ENCODE data around the gene GALNT15. TPM values are rescaled to one million over a fixed set of nuclear protein-coding genes. Genes with fewer than 3 reads are reported as not detected.
A peak's percentile ranks its signal among the peaks of the same experiment; 100 is the strongest.

Gene GALNT15, protein sequence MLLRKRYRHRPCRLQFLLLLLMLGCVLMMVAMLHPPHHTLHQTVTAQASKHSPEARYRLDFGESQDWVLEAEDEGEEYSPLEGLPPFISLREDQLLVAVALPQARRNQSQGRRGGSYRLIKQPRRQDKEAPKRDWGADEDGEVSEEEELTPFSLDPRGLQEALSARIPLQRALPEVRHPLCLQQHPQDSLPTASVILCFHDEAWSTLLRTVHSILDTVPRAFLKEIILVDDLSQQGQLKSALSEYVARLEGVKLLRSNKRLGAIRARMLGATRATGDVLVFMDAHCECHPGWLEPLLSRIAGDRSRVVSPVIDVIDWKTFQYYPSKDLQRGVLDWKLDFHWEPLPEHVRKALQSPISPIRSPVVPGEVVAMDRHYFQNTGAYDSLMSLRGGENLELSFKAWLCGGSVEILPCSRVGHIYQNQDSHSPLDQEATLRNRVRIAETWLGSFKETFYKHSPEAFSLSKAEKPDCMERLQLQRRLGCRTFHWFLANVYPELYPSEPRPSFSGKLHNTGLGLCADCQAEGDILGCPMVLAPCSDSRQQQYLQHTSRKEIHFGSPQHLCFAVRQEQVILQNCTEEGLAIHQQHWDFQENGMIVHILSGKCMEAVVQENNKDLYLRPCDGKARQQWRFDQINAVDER
- not detected in 2 replicates for total RNA-seq (2014; rRNA removed; shearing (Covaris generic); ENCODE audit: low replicate concordance)

DNA sequence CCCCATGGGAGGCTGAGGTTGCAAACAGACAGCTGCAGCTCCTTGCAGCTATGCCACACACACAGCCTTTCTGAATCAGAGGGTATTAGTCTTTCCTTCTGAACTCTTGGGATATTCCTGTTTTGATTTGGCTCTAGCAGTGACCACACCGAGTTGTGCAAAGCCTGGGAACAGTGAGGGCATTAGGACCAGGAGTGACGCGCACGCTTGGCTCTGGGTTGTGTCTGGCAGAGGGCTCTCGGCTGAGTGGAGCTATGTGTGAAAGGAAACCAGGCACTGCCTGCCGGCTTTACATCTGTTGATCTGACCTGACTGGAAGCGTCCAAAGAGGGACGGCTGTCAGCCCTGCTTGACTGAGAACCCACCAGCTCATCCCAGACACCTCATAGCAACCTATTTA is at the start of gene GALNT15:
Gene GALNT15, plus strand, starts transcription at position 292 of the 400 bp plus-strand sequence. CDS start 472 bp downstream, outside the sequence.
- H4K20me1 ChIP-seq (ENCODE audit: insufficient read depth, low read depth, low read length): no peaks in the 10 kb centered on the region
- no peaks in the 10 kb centered on the region for H3K9me2 ChIP-seq (replicated peaks; ENCODE audit: insufficient read depth, low read length)
- no peaks in the 10 kb centered on the region for H3K79me2 ChIP-seq (ENCODE audit: low read length)
- H2AFZ ChIP-seq (ENCODE audit: low read length): no peak within 1 kb of the TSS
- no peak within 1 kb of the TSS for H3K4me2 ChIP-seq (ENCODE audit: low read depth, low read length, poor library complexity, severe bottlenecking)
- no peaks in the 10 kb centered on the region; the same call in 1 of the 2 replicates for H3K4me1 ChIP-seq (ENCODE audit: low read length)
- H3K27me3 ChIP-seq (ENCODE audit: low read length): no peaks in the 10 kb centered on the region
- no peak within 1 kb of the TSS for H3K9ac ChIP-seq (ENCODE audit: low read length)
- no peak for DNase-seq
- no peaks in the 10 kb centered on the region for H3K36me3 ChIP-seq (ENCODE audit: insufficient read depth, low read length)
- no peaks in the 10 kb centered on the region for H3K9me3 ChIP-seq (ENCODE audit: low read length)
- H3K4me3 ChIP-seq (ENCODE audit: low read length): no peak within 1 kb of the TSS
- H3K27ac ChIP-seq (ENCODE audit: low read length): no peak within 1 kb of the TSS

GRCh38 chr3:16126634-16127033 is 47.8 kb upstream of the GALNT15 start:
- no peak overlapping the region for H2AFZ ChIP-seq (ENCODE audit: low read length)
- no peak overlapping the region for H3K27ac ChIP-seq (ENCODE audit: low read length)
- no peaks in the 10 kb centered on the region for H3K36me3 ChIP-seq (ENCODE audit: insufficient read depth, low read length)
- H4K20me1 ChIP-seq (ENCODE audit: insufficient read depth, low read depth, low read length): no peaks in the 10 kb centered on the region
- H3K79me2 ChIP-seq (ENCODE audit: low read length): no peaks in the 10 kb centered on the region
- H3K4me2 ChIP-seq (ENCODE audit: low read depth, low read length, poor library complexity, severe bottlenecking): no peak overlapping the region
- no peaks in the 10 kb centered on the region for H3K9me3 ChIP-seq (ENCODE audit: low read length)
- no peak overlapping the region for H3K9ac ChIP-seq (ENCODE audit: low read length)
- H3K4me1 ChIP-seq (ENCODE audit: low read length): no peaks in the 10 kb centered on the region
- no peaks in the 10 kb centered on the region for H3K9me2 ChIP-seq (replicated peaks; ENCODE audit: insufficient read depth, low read length)
- no peak for DNase-seq
- no peak overlapping the region for H3K4me3 ChIP-seq (ENCODE audit: low read length)
- H3K27me3 ChIP-seq (ENCODE audit: low read length): no peaks in the 10 kb centered on the region; the same call in 1 of the 2 replicates

GRCh38 chr3:16127249-16127648 is 47.2 kb upstream of the GALNT15 start:
- H3K4me2 ChIP-seq (ENCODE audit: low read depth, low read length, poor library complexity, severe bottlenecking): no peak overlapping the region
- no peaks in the 10 kb centered on the region for H3K9me2 ChIP-seq (replicated peaks; ENCODE audit: insufficient read depth, low read length)
- no peak overlapping the region for H3K27ac ChIP-seq (ENCODE audit: low read length)
- H3K9ac ChIP-seq (ENCODE audit: low read length): no peak overlapping the region
- no peaks in the 10 kb centered on the region for H3K36me3 ChIP-seq (ENCODE audit: insufficient read depth, low read length)
- no peak for DNase-seq
- H3K27me3 ChIP-seq (ENCODE audit: low read length): no peaks in the 10 kb centered on the region; the same call in 1 of the 2 replicates
- H3K79me2 ChIP-seq (ENCODE audit: low read length): no peaks in the 10 kb centered on the region
- H4K20me1 ChIP-seq (ENCODE audit: insufficient read depth, low read depth, low read length): no peaks in the 10 kb centered on the region
- no peak overlapping the region for H3K4me3 ChIP-seq (ENCODE audit: low read length)
- no peaks in the 10 kb centered on the region for H3K4me1 ChIP-seq (ENCODE audit: low read length)
- H3K9me3 ChIP-seq (ENCODE audit: low read length): no peaks in the 10 kb centered on the region
- no peak overlapping the region for H2AFZ ChIP-seq (ENCODE audit: low read length)

DNA sequence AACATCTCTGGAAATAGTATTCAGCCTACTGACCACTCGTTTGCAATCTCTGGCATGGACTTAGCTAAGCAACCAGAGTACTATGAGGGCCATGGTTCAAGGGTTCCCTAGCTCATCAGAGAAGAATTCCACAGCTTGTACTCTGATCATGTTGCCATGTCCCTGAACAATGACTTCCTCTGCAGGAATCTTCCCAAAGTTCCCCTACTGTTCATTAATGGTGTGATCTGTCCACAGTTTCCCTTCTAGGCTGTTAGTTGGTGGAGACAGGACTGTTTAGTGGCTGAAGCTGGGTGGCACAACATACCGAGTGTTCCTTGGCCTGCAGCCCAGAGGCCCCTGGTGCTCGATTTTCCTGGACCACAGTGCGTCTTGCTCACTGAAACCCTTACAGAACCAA is 44.4 kb upstream of the GALNT15 start:
- no peaks in the 10 kb centered on the region for H3K9me3 ChIP-seq (ENCODE audit: low read length)
- no peak overlapping the region for H3K4me2 ChIP-seq (ENCODE audit: low read depth, low read length, poor library complexity, severe bottlenecking)
- H2AFZ ChIP-seq (ENCODE audit: low read length): no peak overlapping the region
- DNase-seq: no peak
- no peak overlapping the region for H3K27ac ChIP-seq (ENCODE audit: low read length)
- no peak overlapping the region for H3K9ac ChIP-seq (ENCODE audit: low read length)
- H3K36me3 ChIP-seq (ENCODE audit: insufficient read depth, low read length): no peaks in the 10 kb centered on the region
- no peaks in the 10 kb centered on the region for H4K20me1 ChIP-seq (ENCODE audit: insufficient read depth, low read depth, low read length)
- H3K4me3 ChIP-seq (ENCODE audit: low read length): no peak overlapping the region
- H3K79me2 ChIP-seq (ENCODE audit: low read length): no peaks in the 10 kb centered on the region
- H3K4me1 ChIP-seq (ENCODE audit: low read length): no peaks in the 10 kb centered on the region
- H3K9me2 ChIP-seq (replicated peaks; ENCODE audit: insufficient read depth, low read length): no peaks in the 10 kb centered on the region
- H3K27me3 ChIP-seq (ENCODE audit: low read length): no peaks in the 10 kb centered on the region

DNA sequence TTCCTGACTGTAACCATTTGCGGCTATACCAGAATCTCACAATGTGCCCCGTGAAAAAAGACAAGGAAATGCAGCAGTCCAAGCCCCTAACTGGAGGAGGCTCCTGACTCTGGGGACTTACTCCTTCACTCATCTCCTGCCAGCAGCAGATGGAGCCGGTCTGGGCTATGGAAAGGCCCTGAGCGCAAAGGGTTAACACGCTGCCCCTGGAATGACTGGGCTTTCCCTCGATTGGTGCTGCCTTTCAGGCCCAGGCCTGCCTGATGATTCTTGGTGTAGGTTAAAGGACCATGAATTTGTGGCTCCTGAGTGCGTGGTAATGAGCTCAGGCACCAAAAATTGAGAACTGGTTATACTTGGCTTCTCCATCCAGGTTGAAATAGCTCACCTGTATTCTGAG is 42.3 kb upstream of the GALNT15 start:
- Histone ChIP-seq H3K4me3 (ENCODE audit: low read length) (no peak overlapping the region), H3K9ac (ENCODE audit: low read length) (no peak overlapping the region), H3K4me2 (ENCODE audit: low read depth, low read length, poor library complexity, severe bottlenecking) (no peak overlapping the region), H2AFZ (ENCODE audit: low read length) (no peak overlapping the region), H3K9me3 (ENCODE audit: low read length) (no peaks in the 10 kb centered on the region), H3K79me2 (ENCODE audit: low read length) (no peaks in the 10 kb centered on the region), H3K4me1 (ENCODE audit: low read length) (no peaks in the 10 kb centered on the region), H4K20me1 (ENCODE audit: insufficient read depth, low read depth, low read length) (no peaks in the 10 kb centered on the region), H3K36me3 (ENCODE audit: insufficient read depth, low read length) (no peaks in the 10 kb centered on the region), H3K27ac (ENCODE audit: low read length) (no peak overlapping the region), H3K9me2 (replicated peaks; ENCODE audit: insufficient read depth, low read length) (no peaks in the 10 kb centered on the region), H3K27me3 (ENCODE audit: low read length) (no peaks in the 10 kb centered on the region)
- DNase-seq: peak; percentile 35

GRCh38 chr3:16132928-16133327 is 41.6 kb upstream of the GALNT15 start:
- Histone ChIP-seq H3K9ac (ENCODE audit: low read length) (no peak overlapping the region), H3K4me3 (ENCODE audit: low read length) (no peak overlapping the region), H3K4me1 (ENCODE audit: low read length) (no peaks in the 10 kb centered on the region), H3K9me2 (replicated peaks; ENCODE audit: insufficient read depth, low read length) (no peaks in the 10 kb centered on the region), H2AFZ (ENCODE audit: low read length) (no peak overlapping the region), H3K79me2 (ENCODE audit: low read length) (no peaks in the 10 kb centered on the region), H3K9me3 (ENCODE audit: low read length) (no peaks in the 10 kb centered on the region), H3K27ac (ENCODE audit: low read length) (no peak overlapping the region), H3K36me3 (ENCODE audit: insufficient read depth, low read length) (no peaks in the 10 kb centered on the region), H3K4me2 (ENCODE audit: low read depth, low read length, poor library complexity, severe bottlenecking) (no peak overlapping the region), H3K27me3 (ENCODE audit: low read length) (no peaks in the 10 kb centered on the region), H4K20me1 (ENCODE audit: insufficient read depth, low read depth, low read length) (no peaks in the 10 kb centered on the region)
- DNase-seq: peak; percentile 37

- H3K9me3 ChIP-seq (ENCODE audit: low read length): no peaks in the 10 kb centered on the region
- no peaks in the 10 kb centered on the region for H3K79me2 ChIP-seq (ENCODE audit: low read length)
- no peak overlapping the region for H3K4me2 ChIP-seq (ENCODE audit: low read depth, low read length, poor library complexity, severe bottlenecking)
- no peak overlapping the region for H3K27ac ChIP-seq (ENCODE audit: low read length)
- no peaks in the 10 kb centered on the region for H3K27me3 ChIP-seq (ENCODE audit: low read length)
- DNase-seq: no peak
- H3K36me3 ChIP-seq (ENCODE audit: insufficient read depth, low read length): no peaks in the 10 kb centered on the region
- H3K4me3 ChIP-seq (ENCODE audit: low read length): no peak overlapping the region
- no peaks in the 10 kb centered on the region for H3K9me2 ChIP-seq (replicated peaks; ENCODE audit: insufficient read depth, low read length)
- H3K4me1 ChIP-seq (ENCODE audit: low read length): no peaks in the 10 kb centered on the region
- no peaks in the 10 kb centered on the region for H4K20me1 ChIP-seq (ENCODE audit: insufficient read depth, low read depth, low read length)
- no peak overlapping the region for H2AFZ ChIP-seq (ENCODE audit: low read length)
- H3K9ac ChIP-seq (ENCODE audit: low read length): no peak overlapping the region
Observed at GRCh38 chr3:16134173-16134928, 40.1 kb upstream of the GALNT15 start.

DNA sequence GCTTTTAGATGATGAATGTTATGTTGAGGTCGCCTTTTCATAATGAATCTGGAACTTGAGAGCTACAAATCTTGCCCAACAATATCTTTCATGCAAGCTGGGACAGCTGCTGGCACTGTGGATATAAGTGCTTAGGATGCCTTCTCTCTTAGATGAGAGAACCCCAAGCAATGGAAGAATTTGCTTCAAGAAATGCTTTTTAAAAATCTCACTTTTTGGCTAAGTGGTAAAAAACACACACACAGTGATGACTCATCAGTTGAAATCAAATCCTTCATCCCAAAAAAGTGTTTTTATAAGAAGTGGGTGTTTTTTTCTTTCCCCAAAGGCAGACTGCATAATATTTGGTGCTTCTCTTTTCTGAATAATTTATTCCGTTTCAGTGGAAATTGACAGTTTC is 38.4 kb upstream of the GALNT15 start:
- H3K79me2 ChIP-seq (ENCODE audit: low read length): no peaks in the 10 kb centered on the region
- DNase-seq: no peak
- no peaks in the 10 kb centered on the region for H3K4me1 ChIP-seq (ENCODE audit: low read length)
- H3K4me2 ChIP-seq (ENCODE audit: low read depth, low read length, poor library complexity, severe bottlenecking): no peak overlapping the region
- H3K27me3 ChIP-seq (ENCODE audit: low read length): no peaks in the 10 kb centered on the region; the same call in 1 of the 2 replicates
- no peaks in the 10 kb centered on the region for H3K9me3 ChIP-seq (ENCODE audit: low read length)
- H3K9ac ChIP-seq (ENCODE audit: low read length): no peak overlapping the region
- no peak overlapping the region for H3K4me3 ChIP-seq (ENCODE audit: low read length)
- H4K20me1 ChIP-seq (ENCODE audit: insufficient read depth, low read depth, low read length): no peaks in the 10 kb centered on the region
- no peaks in the 10 kb centered on the region for H3K9me2 ChIP-seq (replicated peaks; ENCODE audit: insufficient read depth, low read length)
- no peak overlapping the region for H3K27ac ChIP-seq (ENCODE audit: low read length)
- H3K36me3 ChIP-seq (ENCODE audit: insufficient read depth, low read length): no peaks in the 10 kb centered on the region
- H2AFZ ChIP-seq (ENCODE audit: low read length): no peak overlapping the region
